ENCODE measurements around the gene SEMA3F. TPM values are rescaled to one million over a fixed set of nuclear protein-coding genes. Genes with fewer than 3 reads are reported as not detected.

Gene SEMA3F
- total and polyA plus RNA-seq, 2 donors (not counting 3 experiments of a cell fraction or from before 2014, with no cell fraction given) = 65.8 to 99.1 TPM

GRCh38 chr3:50230104-50230793 lies 75.1 kb downstream of the SEMA3F start:
- ChIA-PET CTCF (interaction anchor here (1.2 to 10.5 kb wide), 5 partner anchors 12 to 45 kb away, joined by 4 to 314 read pairs (median 98); partner anchors contain the start of gene GNAT1), POLR2A (interaction anchor here (1.0 kb wide), 1 partner anchor 13 kb away, joined by 3 read pairs; no protein-coding TSS in a partner anchor)
- BruUV-seq (replicated peaks) = no TSS peak
- Histone ChIP-seq H3K36me3 (ENCODE audit: control insufficient read depth in 2 of 2, extremely low read depth in 1 of 2, insufficient read depth in 2 of 2, low read length in 2 of 2) (no peaks in the 10 kb centered on the region), H3K27ac (ENCODE audit: insufficient read depth, low read depth, low read length) (no peak overlapping the region), H3K79me2 (ENCODE audit: control insufficient read depth, insufficient read depth, low read length) (peaks cover 2% of the 10 kb centered on the region), H3K4me3 (replicated peaks in 1 of 3; ENCODE audit: insufficient read depth in 1 of 3, low read depth in 1 of 3, low read length in 3 of 3) (no peak overlapping the region), H3K9me3 (replicated peaks; ENCODE audit: control insufficient read depth, insufficient read depth, low read length) (no peaks in the 10 kb centered on the region), H3K4me2 (ENCODE audit: insufficient read depth, low read length) (no peak overlapping the region), H2AFZ (ENCODE audit: low read depth, low read length) (no peak overlapping the region), H3K4me1 (ENCODE audit: control insufficient read depth, extremely low read depth, insufficient read depth, low read length) (peaks cover 13% of the 10 kb centered on the region), H3K27me3 (ENCODE audit: control insufficient read depth in 2 of 2, insufficient read depth in 2 of 2, low read length in 2 of 2) (no peaks in the 10 kb centered on the region), H4K20me1 (replicated peaks; ENCODE audit: control insufficient read depth, extremely low read depth, insufficient read depth, low read length) (no peaks in the 10 kb centered on the region), H3K9me1 (replicated peaks; ENCODE audit: control insufficient read depth, extremely low read depth, insufficient read depth, low read length) (no peaks in the 10 kb centered on the region), H3K9ac (replicated peaks; ENCODE audit: extremely low read depth, insufficient read depth, low read length) (no peak overlapping the region)
- dilution Hi-C loops (cut with MboI; ENCODE audit: extremely low pct_ligation_motif_present, low sequenced_read_pairs) (no loop called here), intact Hi-C loops (cut with micrococcal nuclease) (no loop called here)
- TF ChIP-seq EZH2 (IDR thresholded peaks at IDR 0.05; ENCODE audit: borderline replicate concordance, low read depth, low read length, severe bottlenecking) (no peak), FOS (IDR thresholded peaks at IDR 0.05; ENCODE audit: borderline replicate concordance, insufficient read depth, low read length) (no peak), POLR2A (IDR thresholded peaks at IDR 0.05; ENCODE audit: low read depth, low read length) (no peak), MYC (IDR thresholded peaks at IDR 0.05; ENCODE audit: low read depth, low read length) (no peak), JUN (IDR thresholded peaks at IDR 0.05; ENCODE audit: borderline replicate concordance, insufficient read depth, insufficient read length, low read depth) (no peak), CTCF (IDR thresholded peaks at IDR 0.05; ENCODE audit: extremely low read depth in 1 of 2, insufficient read depth in 1 of 2, low read depth in 1 of 2, low read length in 2 of 2) (no peak), POLR2AphosphoS5 (IDR thresholded peaks at IDR 0.05; ENCODE audit: insufficient read depth, low read depth, low read length) (no peak), GATA2 (IDR thresholded peaks at IDR 0.05; ENCODE audit: insufficient read depth, insufficient read length, low read depth, low read length) (no peak)
- TF ChIP-seq, protein P1, sequence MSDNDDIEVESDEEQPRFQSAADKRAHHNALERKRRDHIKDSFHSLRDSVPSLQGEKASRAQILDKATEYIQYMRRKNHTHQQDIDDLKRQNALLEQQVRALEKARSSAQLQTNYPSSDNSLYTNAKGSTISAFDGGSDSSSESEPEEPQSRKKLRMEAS (IDR thresholded peaks at IDR 0.05; ENCODE audit: insufficient read depth, insufficient read length) = no peak
- DNase-seq (ENCODE audit: low read depth, low spot score) (no peak), FAIRE-seq (no peak)

All from endothelial cell of umbilical vein (primary cell).